AG20443 (cell line): ENCODE measurements around the gene EPHA6.
"Not testable (repeated sequence)": the region's sequence is repeated elsewhere in the genome, so short reads cannot be mapped to it uniquely, and the experiment has no call there.

Source experiments
- DNase-seq: peaks from one replicate; pipeline ENCODE4 v3.0.0; 2012; ENCODE audit warnings: low spot score, mixed read lengths

Gene EPHA6

DNA sequence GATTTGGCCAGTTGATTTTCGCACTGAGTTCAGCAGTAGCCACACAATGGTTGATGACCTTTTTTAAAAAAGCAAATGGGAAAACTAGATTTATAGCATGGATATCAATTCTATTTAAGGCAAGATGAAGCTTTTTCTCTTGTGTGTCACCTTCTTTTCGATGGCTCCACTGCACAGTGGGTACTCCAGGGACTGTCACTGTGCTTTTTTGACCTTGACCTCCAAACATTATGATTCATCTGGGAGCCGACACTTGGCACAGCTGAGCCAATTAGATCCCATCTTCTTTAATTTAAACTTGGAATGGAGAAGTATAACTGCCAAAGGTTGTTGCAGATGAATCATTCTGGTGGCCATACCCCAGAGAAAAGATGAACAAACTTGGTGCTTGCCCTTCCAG lies 367.3 kb downstream of the EPHA6 start:
- no peak for DNase-seq

DNA sequence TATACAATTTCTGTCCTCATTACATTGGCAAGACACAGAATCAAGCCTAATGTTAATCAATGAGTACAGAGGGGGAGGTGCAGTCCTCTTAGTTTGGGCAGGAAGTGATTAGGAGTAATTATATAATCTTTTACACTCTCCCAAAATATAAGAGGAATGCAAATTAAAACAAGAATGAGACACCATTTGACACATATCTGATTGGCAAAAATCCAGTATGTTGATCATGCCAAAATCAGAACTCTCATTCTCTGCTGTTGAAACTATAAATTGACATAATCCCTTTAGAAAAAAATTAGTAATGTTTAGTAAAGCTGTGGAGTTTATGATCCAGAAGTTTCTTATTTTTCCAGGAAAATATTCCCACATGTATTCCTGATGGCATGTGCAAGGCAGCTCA lies 373.4 kb downstream of the EPHA6 start:
- DNase-seq: no peak

DNA sequence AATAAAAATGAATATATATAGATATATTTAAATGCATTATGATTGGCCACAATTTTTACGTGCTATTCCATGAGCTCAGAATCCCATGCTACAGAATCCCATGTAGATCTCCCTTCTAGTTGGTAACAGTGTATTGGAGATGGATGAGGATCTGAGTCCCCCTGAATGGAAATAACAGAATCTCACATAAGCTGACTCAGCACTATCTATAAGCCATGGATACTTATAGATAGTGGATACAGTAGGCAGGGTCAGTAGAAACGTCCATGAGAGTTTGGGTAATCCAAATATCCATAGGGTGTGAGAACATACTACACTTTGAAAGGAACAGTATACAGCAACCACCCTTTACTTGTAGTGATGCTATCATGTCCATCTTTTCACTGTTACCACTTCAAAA lies 375.4 kb downstream of the EPHA6 start:
- no peak for DNase-seq

DNA sequence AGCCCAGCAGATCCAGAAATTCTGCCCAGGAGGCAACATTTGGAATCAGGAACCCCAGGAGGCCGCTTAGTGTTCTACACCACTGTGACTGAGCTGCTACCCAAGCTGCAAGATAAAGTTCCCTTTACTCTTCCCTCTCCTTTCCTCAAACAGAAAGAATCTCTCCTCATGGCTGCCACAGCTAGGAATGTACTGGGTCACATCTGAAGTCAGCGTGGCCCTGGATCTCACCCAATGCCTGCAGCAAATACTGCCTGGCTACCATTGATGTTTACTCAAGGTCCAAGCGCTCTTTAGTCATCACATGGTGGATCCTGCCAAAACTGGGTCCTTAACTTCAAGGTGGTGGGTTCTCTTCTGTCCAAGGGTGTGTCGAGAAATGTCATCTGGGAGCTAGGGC lies 382.7 kb downstream of the EPHA6 start:
- no peak for DNase-seq

DNA sequence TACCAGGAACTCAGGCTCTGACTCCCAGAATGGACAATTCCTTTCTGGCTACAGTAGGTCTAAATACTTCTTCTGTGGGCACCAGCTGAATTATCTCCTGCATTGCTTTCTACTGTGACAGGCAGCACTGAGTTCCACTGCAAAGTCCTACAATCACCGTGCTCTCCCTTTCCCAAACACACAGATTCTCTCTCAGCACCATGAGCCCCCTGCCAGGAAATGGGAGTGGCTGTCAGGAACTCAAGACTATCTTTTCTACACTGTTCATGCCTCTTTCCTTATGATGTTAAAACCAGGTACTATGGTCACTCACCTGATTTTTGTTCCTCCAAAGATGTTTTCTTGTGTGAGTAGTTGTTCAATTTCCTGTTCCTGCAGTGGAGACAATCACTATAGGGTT lies 383.4 kb downstream of the EPHA6 start:
- no peak for DNase-seq

DNA sequence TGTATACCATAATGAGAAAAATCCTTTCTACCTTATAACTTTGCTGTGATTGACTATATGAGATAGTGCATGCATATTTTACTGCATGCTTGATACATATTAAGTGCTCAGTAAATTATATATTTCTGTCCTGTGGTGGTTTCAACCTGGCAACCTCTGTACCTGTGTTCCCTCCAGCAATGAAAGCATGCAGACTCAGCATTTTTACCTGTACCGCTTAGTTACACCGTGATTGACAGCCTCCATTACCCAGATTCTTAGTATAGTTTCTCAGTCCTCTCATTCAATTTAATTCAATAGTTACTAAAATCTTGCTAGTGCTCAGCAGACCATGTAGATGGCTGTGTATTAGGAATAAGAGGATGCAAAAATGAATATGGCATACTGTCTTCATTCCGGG lies 386.0 kb downstream of the EPHA6 start:
- no peak for DNase-seq

DNA sequence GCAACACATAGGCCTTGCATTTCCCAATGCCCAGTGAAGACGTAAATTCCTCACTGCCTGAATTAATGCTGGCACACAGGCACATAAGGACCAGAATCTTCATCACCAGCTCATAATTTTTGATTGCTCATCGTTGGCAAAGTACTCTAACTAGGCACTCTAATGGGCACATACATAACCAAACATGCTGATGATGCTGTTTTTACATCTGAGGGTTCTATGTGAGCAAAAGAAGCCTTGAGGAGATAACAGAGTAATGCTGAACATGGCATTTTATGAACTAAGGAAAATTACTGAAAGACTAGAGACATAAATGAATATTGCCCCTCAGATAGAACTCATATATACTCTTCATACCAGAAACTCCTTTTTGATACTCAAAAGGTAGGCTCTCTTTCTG lies 387.4 kb downstream of the EPHA6 start:
- DNase-seq: no peak

DNA sequence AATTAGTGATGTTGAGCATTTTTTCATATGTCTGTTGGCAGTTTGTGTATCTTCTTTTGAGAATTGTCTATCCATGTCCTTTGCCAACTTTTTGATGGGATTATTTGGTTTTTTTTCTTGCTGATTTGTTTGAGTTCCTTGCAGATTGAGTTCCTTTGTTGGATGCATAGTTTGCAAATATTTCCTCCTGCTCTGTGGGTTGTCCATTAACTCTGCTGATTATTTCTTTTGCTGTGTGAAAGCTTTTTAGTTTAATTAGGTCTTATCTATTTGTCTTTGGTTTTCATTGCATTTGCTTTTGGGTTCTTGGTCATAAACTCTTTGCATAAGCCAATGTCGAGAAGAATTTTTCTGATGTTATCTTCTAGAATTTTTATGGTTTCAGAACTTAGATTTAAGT lies 414.6 kb downstream of the EPHA6 start:
- DNase-seq: no peak

DNA sequence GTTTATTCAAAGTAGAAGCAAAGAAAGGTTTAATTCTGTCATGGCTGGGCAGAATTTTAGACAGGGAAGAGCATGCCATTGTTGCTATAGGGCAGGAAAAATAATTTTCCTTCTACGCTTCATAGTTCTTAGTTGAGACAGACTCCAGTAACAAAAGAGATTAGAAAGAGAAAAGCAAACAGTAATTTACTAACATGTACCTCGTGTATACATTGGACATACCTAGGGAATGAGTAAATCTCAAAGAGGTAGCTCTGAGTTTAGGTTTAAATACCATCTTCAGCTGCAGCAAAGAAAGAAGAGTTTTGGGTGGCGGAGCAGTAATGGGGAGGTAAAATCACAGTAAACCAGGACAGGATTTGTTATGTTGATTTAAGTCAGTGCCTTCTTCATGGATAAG lies 416.1 kb downstream of the EPHA6 start:
- no peak for DNase-seq

DNA sequence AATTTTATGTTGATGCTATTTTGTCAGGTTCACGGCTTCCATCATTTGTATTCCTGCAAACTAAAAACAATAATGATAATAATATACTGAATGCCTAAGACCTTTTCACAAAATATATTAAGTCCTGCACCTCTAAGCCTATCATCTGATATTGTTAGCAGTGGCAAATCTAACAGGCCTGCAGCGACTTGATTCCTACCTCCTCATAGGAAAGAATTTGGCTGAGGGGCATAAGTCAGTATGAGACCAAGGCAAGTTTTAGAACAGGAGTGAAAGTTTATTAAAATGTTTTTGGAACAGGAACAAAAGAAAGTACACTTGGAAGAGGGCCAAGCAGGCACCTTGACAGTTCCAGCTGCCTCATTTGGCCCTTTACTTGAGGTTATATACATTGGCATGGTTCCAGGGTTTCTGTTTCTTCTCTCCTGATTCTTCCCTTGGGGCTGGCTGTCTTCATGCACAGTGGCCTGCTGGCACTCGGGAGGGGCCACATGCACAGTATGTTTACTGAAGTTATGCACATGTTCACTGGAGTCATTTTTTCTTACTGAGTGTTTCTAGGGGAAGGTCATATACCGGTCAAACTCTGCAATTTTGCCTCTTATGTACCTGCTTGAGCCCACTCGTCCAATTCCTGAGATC lies 418.1 kb downstream of the EPHA6 start:
- DNase-seq: no peak

DNA sequence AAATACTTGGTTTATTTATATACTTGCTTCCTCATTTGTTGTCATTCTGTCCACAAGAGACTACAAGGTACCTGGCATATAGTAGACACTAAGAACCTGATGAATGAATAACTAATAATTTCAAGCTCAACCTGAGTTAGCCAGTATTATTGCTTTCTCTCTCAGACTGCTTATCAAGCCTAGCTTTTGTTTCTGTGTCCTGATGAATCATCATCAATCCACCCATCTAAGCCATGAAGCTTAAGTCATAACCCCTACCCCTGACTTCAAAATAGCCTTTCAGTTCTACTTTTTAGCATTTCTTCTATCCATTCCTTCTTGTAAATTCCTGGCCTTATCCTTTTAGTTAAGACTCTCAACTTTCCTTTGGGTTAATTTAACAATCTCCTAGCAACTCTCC lies 420.8 kb downstream of the EPHA6 start:
- no peak for DNase-seq

DNA sequence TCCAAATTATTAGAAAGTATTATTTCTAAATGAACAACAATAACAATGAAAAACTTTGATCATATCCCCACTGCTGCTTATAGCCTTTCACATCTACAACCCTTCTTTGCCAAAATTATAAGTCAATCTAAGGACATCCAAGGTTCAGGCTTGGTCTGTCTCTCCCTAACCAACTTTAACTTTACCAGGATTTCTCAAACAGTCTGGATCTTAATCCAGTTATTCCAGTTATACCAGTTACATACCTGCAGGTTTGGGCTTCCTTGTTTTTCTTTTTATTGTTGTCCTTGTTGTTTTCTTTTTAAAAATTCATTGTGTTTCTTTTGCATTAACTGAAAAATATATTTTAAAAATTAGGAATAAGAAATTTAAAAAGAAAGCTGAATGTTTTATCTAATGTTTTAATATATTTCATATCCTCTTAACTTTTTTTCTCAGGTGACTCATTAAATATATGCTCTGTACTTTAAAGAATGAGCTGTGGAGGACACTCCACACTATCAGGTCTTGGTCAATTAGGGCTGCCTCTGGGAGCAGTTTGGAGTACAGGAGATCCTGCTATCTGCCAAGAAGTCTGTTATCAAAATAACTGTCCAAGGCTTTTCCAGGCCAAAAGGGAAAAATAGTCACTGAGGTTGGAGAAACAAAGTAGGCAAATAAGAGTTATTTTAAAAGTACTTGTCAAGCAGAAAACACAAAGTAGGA lies 421.4 kb downstream of the EPHA6 start:
- DNase-seq: no peak

DNA sequence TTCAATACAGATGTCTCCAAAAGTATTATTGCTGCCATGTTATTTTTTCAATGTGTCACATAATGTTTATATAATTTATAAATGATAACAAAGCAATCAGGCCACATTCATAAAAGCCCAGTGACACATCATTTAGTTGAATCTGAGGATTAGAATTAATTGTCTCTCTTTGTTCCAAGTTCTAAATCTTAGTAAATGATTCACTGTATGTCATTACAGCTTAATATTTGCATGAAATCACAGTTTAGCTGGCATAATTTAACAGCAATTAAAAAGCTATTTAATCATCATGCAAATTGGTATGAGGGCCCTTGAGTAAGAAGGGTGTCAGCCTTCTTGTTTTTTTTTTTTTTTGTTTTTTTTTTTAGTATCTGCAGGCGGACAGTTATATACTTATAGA lies 427.0 kb downstream of the EPHA6 start:
- no peak for DNase-seq

DNA sequence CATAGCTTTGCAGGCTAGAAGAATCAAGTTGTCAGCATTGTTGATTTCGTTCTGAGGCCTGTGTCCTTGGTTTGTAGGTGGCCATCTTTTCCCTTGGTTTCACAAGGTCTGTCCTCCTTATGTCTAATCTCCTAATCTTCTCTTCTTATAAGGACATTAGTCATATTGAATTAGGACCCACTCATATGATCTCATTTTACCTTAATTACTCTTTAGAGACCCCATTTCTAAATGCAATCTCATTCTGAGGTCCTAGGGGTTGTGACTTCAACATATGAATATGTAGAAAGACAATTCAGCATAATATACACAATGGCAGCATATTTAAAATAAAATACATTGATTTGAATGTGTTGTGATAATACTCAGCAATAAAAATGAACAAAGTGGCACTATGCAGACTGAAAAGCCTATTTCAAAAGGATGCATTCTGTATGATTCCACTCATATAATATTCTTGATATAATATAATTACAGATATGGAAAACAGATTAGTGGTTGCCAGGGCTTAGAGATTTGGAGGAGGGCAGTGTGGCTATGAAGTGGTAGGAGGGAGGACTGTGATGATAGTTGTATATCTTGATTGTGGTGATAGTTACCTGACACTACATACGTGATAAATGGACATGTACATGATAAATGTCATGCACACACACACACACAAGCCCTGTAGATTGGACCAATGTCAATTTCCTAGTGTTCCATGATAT lies 431.0 kb downstream of the EPHA6 start:
- DNase-seq: no peak

DNA sequence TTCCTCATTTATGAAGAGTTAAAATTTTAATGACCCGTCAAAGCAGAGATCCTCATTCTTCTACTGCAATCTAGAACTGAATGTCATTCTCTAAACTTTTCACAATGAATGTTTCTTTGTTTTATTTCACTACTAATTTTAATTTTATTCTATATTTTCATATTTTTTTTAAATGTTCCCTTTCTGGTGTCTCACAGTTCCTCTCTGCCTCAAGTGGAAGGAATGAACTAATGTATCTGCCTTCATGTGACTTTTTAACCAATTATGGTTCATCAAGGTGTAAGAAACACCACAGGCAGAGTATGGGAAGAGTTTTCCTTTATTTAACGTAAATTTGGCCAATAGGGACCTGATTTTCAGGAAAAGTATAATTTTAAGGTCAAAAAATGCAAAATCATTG lies 441.7 kb downstream of the EPHA6 start:
- no peak for DNase-seq

DNA sequence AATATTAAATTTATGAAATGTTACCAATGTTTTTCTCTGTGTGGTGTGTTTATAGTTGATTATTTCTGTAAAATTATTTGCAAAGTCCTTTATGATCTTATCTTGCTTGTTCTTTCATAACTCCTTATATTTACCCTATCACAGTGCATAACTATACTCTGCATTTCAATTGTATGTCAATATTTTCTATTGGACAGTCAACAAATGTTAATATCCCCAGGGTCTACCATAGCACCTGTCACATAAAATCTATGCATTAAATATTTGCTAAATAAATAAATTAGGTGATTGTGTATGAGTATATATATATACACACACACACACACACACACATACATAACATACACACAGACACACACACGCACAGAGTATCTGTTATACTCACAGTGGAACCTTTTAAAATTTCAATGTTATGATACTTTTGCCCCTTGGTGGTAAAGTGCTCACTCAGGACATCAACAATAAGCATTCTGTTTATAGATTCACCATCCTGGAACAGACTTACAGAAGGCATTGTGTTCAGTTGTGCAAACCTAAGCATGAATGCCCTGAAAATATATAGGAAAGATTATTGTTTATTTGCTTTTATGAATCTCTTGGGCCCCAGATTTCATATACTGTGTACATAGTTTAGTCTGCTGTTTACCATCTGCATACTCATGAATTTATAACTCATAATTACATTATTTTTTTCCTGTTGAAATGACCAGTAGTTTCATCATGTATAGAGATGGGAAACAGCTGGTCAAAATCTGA lies 443.7 kb downstream of the EPHA6 start:
- DNase-seq: no peak

DNA sequence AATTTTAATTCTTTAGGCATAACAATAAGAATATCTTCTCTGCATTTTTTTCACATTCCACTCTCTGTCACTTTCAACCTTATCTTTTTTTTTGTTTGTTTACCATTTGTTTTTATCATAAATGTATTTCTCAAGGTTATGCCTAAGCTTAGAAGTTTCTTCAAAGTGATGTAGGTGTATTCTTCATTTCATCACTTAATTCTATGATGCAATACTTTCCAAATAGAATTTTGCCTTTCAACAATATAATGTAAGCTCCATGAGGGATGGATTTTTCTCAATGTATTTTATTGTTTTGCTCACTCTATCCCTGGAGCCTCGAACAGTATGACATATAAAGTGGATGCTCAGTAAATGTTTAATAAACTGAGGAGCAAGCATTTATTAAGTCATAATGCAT lies 444.9 kb downstream of the EPHA6 start:
- no peak for DNase-seq

DNA sequence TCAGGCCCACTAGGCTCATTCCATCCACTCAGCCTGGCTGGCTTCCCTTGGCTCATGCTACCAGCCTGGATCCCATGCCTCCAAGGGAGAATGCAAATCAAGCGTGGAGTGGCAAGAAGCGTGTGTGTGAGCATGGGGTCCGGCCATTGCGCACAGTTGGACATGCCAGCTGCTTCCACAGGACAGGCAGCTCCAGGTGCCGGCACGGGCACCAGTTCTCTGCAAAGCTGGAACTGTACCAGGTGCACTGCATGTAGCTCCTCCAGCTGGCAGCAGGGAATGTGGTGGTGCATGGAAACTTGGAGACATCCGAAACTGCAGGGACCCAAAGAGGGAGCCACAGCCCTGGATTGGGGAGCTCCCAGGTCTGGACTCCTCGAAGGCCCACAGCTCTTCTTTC lies 449.8 kb downstream of the EPHA6 start:
- DNase-seq: no peak

DNA sequence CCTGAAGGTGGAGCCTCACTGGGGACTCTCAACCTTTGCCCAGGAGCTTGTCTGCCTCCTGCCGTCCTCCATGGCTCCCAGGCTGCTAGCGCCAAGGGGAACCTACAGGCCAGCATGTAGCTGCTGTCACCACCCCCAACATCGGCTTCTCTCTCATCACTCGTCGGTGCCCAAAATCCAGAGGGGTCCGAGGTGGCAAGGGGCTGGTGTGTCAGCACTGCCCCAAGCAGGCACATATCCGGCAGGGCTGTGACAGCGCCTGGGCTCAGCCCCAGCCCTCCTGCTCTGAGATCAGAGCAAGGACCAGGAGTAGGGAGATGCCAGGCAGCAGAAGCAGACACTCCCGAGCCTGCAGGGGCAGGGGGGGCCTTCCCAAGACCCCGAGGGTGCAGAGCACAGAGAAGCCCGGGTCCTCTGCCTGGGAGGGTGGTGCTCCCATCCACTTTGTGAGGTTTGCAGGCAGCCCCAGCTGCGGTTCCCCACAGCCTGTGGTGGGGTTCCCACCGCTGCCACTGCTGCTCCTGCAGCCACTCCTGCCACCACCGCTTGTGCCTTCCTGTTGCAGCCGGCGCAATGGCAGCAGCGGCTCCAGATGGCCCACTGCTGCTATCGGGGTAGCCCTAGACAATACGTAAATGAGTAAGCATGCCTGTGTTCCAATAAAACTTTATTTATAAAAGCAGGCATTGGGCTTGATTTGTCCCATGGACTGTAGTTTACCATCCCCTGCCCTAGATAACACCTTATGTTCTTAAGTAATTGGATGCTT lies 451.0 kb downstream of the EPHA6 start:
- DNase-seq: no peak

DNA sequence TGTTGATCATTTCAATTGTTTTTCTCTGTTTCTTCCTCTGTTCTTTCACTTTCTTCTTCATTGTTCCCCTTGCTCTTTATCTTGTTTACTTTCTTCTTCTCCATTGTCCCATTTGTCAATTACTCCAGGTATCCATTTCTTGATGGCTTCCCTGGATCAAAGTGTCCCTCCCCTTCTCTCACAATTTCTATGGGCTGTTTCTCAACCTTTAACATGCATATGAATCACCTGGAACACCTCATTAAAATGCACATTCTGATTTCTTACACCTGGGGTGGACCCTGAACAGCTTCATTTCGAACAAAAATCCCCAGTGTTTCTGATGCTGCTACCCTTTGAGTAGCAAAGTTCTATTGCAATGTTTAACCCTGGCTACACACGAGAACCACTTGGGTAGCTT lies 454.8 kb downstream of the EPHA6 start:
- no peak for DNase-seq

DNA sequence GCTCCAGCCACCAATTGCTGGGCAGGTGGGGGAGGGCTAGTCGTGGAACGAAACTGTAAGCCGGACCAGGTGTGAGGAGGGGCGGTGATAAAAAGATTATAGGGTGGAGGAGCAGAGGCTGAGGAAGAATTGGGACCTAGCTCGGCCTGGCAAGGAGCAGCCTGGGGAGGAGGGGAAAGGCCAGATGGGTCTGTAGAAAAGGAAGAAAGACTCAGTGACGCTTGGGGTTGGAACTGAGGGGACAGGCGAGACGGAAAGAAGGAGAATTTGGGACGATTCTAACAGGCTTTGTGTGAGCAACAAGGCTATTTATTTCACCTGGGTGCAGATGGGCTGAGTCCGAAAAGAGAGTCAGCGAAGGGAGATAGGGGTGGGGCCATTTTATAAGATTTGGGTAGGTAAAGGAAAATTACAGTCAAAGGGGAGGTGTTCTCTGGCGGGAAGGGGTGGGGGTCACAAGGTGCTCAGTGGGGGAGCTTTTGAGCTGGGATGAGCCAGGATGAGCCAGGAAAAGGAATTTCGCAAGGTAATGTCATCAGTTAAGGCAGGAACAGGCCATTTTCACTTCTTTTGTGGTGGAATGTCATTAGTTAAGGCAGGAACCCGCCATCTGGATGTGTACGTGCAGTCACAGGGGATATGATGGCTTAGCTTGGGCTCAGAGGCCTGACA lies 462.6 kb downstream of the EPHA6 start:
- DNase-seq: not testable (repeated sequence)
